Fibroblast of peridontal ligament (primary cell): Measurements from ENCODE around the gene NXF1.
"Not testable (repeated sequence)": the region's sequence is repeated elsewhere in the genome, so short reads cannot be mapped to it uniquely, and the experiment has no call there.

Experiments
- DNase-seq: peaks from one replicate; pipeline ENCODE4 v3.0.0-alpha.2; 2010; ENCODE audit errors: extremely low read depth

NXF1 gene

GRCh38 chr11:62805076-62805892, at the start of gene NXF1:
NXF1 (minus strand) TSS chr11:62805440; CDS start chr11:62805356, 84 bp downstream.
- peak; percentile 92 for DNase-seq

DNA sequence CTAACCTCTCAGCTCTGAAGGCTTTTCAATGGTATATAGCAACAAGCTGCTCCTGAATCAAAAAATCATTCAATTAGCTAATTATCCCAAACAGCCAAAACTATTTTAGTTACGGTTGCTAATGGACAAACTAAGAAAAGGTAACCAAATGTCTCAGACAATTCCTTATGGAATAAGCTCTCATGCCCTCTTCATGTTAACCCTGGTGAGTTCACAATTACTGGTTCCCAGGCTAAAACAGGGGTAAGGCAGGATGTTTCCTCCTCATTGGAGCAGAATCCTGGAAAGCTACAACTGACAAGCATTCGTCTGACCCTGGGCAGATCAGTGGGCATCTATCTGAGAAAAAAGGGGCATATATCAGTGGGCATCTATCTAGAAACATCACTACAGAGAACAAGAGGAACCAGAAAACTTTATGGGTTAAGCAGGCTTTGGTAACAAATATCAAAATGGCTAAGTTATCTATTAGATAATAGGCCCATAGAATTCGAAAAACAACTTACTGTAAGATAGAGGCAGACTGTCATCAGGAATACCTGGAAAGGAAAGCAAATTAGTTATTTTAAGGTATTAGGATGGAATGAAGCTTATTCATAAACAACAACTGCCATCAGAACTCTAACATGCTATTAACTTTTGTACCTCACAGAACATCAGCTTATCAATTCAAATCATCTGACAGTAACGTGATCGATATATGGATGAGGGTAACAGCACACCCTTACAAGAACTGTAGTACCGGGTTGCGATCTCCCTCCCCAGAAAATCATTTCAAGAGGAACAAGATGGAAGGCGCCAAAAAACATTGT, 49.0 kb upstream of the NXF1 start:
- no peak for DNase-seq

DNA sequence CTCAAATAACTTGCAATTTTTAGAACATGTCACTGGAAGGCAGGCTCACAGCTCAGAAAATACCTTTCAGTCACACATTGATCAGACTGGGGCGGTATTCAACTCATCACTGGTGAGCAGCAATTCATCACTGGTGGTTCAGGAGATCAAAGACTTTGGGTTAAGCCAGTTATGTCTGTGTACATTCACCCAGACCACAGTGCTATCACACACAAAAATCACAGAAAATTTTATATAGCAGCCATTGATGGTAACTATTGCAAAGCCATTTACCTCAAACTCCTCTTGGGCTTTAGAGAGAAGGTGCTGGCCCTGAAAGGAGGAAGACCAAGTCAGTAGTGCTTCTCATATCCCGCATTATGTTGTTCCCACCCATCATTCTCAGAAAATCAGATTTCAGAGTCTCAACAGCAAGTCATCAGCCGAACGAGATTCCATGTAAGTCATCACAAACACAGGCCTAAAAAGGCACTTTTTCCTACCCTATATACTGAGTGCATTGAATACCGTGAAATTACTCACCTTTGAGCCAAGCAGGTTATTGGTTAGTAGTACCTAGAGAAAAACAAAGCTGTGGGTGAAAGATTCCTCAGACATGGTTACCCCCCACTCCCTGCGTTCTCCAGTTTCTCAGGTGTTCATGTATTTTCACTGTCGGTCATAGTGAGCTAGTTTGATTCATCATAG, 48.2 kb upstream of the NXF1 start:
- no peak for DNase-seq

DNA sequence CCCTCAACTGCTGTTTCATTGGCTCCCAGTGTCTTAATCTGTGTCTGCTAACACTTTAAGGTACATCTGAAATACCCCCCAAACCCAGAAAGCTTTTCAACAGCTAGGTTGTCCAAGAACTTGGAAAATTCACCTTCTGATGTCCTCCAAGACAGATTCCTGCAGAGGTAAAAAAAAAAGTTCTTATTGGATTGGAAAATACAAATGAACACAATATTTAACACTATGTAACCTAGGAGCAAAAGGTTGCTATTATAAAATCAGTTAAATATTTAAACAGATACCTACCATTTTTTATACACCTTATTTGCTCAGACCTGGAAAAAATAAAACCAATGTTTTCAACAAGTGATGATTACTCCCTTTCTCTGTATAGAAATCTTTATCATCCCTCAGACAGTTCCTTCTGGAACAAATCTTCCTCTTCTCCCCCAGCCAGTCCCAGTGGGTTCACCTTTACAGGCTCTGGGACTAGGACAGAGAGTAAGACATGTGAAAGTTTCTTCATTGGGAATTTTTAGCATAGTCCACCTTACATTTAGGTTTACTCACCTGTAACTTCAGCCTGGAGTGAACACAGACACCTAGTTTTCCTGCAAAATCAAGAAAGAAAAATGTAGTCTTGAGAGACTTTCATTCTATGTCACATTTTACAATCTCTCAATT, 47.4 kb upstream of the NXF1 start:
- DNase-seq = no peak

DNA sequence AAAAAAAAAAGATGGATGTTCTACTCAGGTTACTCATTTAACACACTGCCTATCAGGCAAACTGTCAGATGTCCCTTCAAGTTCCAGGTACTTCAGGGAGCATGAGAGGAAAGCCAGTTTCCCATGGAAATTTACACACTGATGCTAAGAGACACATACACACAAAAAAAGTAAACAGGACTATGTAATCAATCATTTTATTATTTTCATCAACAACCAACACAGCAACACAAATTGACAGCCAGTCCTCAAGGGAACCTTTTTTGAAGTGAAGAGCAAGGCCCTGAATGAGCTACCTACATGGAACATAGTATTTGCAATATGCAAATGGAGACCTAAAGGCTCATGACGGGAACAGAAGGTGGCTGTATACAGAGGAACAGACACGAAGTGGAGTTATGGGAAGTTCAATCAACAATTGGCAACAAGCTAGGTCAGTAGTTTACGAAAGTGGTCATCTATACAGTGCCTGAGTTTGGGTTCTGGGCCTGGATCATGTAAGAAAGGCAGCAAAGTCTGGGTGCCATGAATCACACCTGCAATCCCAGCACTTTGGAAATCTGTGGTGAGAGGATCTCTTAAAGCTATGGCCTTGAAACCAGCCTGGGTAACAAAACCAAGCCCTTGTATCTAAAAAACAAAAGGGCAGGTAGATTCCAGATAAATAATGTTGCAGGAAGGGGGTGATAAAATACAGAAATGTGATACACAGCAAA, 46.7 kb upstream of the NXF1 start:
- no peak for DNase-seq

- no peak for DNase-seq
Measured at GRCh38 chr11:62850911-62851806, 45.9 kb upstream of the NXF1 start.

DNA sequence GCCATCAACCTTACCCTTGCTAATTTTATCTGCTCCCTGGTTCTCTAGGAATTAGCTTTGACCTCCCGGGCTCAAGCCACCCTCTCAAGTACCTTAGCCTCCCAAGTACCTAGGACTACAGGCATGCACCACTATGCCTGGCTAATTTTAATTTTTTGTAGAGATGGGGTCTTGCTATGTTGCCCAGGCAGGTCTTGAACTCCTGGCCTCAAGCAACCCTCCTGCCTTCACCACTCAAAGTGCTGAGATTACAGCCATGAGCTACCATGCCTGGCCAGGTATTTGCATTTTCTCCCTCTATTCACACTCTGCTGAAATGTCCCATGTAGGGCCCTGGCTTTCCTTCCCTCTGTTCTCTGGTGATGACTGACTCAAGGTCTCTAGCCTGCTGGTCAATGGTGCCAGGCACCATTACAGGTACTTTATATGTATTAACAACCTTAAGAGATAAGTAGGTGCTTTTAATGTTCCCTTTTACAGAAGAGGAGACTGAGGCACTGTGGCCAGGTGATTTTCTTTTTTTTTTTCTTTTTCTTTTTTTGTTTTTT, 42.6 kb upstream of the NXF1 start:
- DNase-seq = no peak

DNA sequence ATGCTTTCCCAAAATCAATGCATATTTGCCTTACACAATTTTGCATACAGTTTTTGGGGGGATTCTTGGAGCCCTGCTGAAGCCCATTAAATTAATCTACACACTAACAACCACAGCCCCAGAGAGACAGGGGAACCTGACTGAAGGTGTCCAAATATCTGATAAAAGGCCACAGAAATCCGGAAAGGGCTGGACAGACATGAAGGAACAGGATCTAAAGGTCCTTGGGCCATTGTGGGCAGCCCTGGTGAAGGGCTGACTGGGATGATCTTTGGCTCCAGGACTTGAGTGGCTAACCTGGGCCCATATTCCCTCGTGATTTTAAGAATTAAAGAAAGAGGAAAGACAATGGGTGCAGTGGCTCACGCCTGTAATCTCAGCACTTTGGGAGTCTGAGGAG, 40.9 kb upstream of the NXF1 start:
- no peak for DNase-seq

DNA sequence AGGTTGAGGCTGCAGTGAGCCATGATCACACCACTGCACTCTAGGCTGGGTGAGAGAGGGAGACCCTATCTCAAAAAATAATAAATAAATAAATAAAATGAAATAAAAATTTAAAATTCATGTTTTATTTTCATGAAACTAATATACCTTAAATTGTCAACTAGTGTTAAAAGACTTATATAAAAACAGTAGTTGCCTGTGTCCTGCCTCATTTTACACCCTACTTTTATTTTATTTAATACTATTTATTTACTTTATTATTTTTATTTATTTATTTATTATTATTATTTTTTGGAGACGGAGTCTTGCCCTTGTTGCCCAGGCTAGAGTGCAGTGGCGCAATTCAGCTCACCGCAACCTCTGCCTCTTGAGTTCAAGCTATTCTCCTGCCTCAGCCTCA, 38.9 kb upstream of the NXF1 start:
- DNase-seq = no peak

DNA sequence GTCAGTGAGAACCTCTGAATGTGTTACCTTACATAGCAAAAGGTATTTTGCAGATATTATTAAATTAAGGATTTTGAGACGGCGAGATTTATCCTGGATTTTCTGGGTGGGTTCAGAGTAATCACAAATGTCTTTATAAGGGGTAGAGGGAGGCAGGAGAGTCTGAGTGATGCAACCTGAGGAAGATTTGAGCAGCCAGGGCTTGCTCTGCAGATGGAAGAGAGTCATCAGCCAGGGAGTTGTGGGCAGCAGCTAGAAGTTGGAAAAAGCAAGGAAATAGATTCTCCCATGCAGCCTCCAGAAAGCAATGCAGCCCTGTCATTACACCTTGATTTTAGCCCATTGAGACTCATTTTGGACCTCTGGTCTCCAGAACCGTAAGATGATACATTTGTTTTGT, 38.2 kb upstream of the NXF1 start:
- DNase-seq = peak; percentile 43

DNA sequence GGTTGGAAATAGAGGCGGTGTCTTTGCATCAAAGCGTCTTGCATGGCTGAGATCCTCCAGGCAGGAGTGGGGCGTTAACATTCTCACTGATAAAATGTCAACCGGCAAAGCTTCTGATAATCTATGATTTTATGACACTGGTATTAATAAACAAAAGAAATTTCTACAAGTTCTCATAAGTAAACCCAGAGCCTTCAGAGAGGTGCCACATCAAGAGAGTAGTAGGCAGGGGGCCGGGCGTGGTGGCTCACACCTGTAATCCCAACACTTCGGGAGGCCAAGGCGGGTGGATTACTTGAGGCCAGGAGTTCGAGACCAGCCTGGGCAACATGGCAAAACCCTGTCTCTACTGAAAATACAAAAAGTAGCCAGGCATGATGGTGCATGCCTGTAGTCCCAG, 37.7 kb upstream of the NXF1 start:
- DNase-seq = not testable (repeated sequence)

GRCh38 chr11:62842171-62842741, 37.0 kb upstream of the NXF1 start:
- DNase-seq = no peak

DNA sequence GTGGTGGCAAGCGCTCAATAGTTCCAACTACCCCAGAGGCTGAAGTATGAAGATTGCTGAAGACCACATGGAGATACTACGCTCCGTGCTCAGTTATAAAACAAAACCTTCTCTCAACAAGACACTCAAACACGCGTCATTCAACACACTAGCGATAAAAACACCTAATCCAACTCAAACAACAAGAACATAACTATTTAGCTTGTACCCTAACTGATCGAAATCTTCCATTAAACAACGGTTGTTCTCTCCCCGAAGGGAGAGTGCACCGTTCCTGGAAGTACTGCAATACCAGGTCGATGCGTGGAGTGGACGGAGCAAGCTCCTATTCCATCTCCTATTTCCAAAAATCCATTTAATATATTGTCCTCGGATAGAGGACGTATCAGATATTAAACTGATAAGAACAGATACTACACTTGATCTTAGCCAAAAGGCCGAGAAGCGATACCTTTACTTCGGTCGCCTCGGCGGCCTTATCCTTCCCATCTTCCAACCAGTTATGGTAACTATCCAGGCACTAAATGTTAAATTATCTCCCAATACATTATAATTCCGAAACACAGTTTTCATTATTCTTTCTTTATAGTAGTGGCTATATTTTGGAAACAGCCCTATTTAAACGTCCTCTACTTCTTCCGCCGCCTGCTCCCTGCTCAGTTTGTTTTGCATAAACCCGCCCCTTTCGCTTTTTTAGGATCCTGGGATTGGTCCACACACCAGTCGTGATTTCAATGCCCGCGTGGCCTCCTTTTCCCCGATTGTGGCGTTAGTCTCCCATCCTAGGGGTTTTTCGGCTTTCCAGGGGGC, 36.3 kb upstream of the NXF1 start:
- DNase-seq = peak; percentile 100

- DNase-seq = peak; percentile 88
Measured at GRCh38 chr11:62840721-62841360, 35.6 kb upstream of the NXF1 start.

- DNase-seq = peak; percentile 93
Measured at GRCh38 chr11:62839050-62839945, 34.1 kb upstream of the NXF1 start, which contains the start of gene WDR74. WDR74 (minus strand) TSS chr11:62839590; CDS start chr11:62839570, 20 bp downstream.

DNA sequence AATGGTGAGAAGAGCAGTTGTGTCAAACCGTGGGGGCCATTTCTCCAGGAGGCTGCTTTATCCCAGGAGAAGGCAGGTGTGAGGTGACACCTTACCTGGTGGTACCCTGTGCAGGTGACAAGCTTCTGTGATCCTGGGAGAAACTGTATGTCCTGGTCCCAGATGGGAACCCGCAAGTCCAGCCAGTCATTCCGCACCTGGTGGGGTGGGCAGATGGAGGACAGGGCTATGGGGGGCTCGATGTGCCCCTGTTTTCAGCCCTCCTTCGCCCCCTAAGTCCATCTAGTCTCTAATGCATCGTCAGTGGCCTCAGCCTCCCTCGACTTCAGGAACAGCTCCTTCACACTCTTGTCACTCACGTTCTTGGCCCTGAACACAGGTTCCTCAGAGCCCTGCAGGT, 30.1 kb upstream of the NXF1 start:
- DNase-seq = no peak
